HL-60 (cell line): ENCODE data around the gene ZBTB40.

Experiments used
- CTCF ChIP-seq: IDR thresholded peaks from one replicate; pipeline ENCODE4 v1.5.1; 2011; ENCODE audit warnings: low read length, control low read depth, inconsistent platforms; ENCODE audit not compliant: insufficient read depth
- GABPA ChIP-seq: IDR thresholded peaks from 2 replicates; pipeline ENCODE4 v1.6.1; 2012; ENCODE audit warnings: low read depth
- POLR2AphosphoS5 ChIP-seq: IDR thresholded peaks from 2 replicates; pipeline ENCODE4 v1.6.1; 2012; ENCODE audit warnings: low read depth
- REST ChIP-seq: IDR thresholded peaks from 2 replicates; pipeline ENCODE4 v1.6.1; 2012; ENCODE audit warnings: low read depth; ENCODE audit not compliant: insufficient replicate concordance
- SPI1 ChIP-seq: IDR thresholded peaks from 2 replicates; pipeline ENCODE4 v1.6.1; 2012; ENCODE audit warnings: low read depth, mild to moderate bottlenecking, borderline replicate concordance

GRCh38 chr1:22496536-22497160, 45.0 kb downstream of the ZBTB40 start:
- TF ChIP-seq CTCF (no peak), POLR2AphosphoS5 (no peak), GABPA (no peak), REST (no peak), SPI1 (no peak)
